ENCODE results near the gene SPTBN1. TPM values are rescaled to one million over a fixed set of nuclear protein-coding genes. Genes with fewer than 3 reads are reported as not detected.

The SPTBN1 gene
- polyA plus RNA-seq, 2 of the 4 experiments (the other 2 are of a cell fraction), result 105 to 126 TPM

GRCh38 chr2:54454548-54455130 lies 1.5 kb upstream of the SPTBN1 start:
- peaks cover 35% of the 10 kb centered on the region for H3K4me1 ChIP-seq
- DNase-seq (ENCODE audit: low read depth in 1 of 2, low spot score in 1 of 2), result peak in 1 of 2 experiments; percentile 20
- TF ChIP-seq E2F6 (IDR thresholded peaks at IDR 0.05; ENCODE audit: borderline replicate concordance, low read depth) (no peak), CTCF (IDR thresholded peaks at IDR 0.05) (0 out of 3 replicates have a peak, but pooled peaks have one; percentile 16), TFCP2L1 (CRISPR knock-in tag; IDR thresholded peaks at IDR 0.05) (no peak), RAD21 (conservative IDR thresholded peaks at IDR 0.05 in 1 of 2, IDR thresholded peaks at IDR 0.05 in 1 of 2) (peak in 1 of 2 experiments; percentile 10; a peak in 1 of 5 replicates)
- peak overlapping the region in 1 of 2 experiments; percentile 96; a peak in 2 of 6 replicates for H3K27ac ChIP-seq
- 37% methylated on average over 4 of the region's 4 CpGs for WGBS (ENCODE audit: missing lambda C conversion rate)
- POLR2A ChIA-PET, result no interaction called here
- ATAC-seq, result no peak
- FAIRE-seq, result no peak
- H3K4me2 ChIP-seq, result peak overlapping the region; percentile 87
- H3K4me3 ChIP-seq, result peak overlapping the region; percentile 90; the same call in 1 of the 3 replicates
- CTCF ChIA-PET, result interaction anchor here (1.0 kb wide), 1 partner anchor 348 kb away, joined by 3 read pairs; no protein-coding TSS in a partner anchor
- no peaks in the 10 kb centered on the region for H3K9me3 ChIP-seq

- H3K4me2 ChIP-seq, result peak overlapping the region; percentile 87
- DNase-seq (ENCODE audit: low read depth in 1 of 2, low spot score in 1 of 2) (no peak), FAIRE-seq (no peak), ATAC-seq (no peak)
- H3K4me3 ChIP-seq, result peak overlapping the region; percentile 90
- H3K27ac ChIP-seq, result peak overlapping the region; percentile 89 to 96; a peak in 5 of 6 replicates
- H3K4me1 ChIP-seq, result peaks cover 38% of the 10 kb centered on the region
- no peak for TF ChIP-seq MYC (IDR thresholded peaks at IDR 0.05; ENCODE audit: borderline replicate concordance, low read length)
- no peak for TF ChIP-seq HOXB5 (CRISPR knock-in tag; IDR thresholded peaks at IDR 0.05)
- TF ChIP-seq POLR2AphosphoS2 (conservative IDR thresholded peaks at IDR 0.05; ENCODE audit: low read length), result no peak
- no peak for TF ChIP-seq ESRRA (IDR thresholded peaks at IDR 0.05; ENCODE audit: borderline replicate concordance, low read length)
- no peak for TF ChIP-seq CHD4 (IDR thresholded peaks at IDR 0.05; ENCODE audit: borderline replicate concordance)
- no peak for TF ChIP-seq EP300 (IDR thresholded peaks at IDR 0.05)
- no peak for TF ChIP-seq RAD21 (conservative IDR thresholded peaks at IDR 0.05 in 1 of 2, IDR thresholded peaks at IDR 0.05 in 1 of 2)
- TF ChIP-seq TP53 (CRISPR knock-in tag; IDR thresholded peaks at IDR 0.05), result no peak
- no peak for TF ChIP-seq MAX (IDR thresholded peaks at IDR 0.05)
- no peak for TF ChIP-seq REST (IDR thresholded peaks at IDR 0.05)
- TF ChIP-seq PBX3 (IDR thresholded peaks at IDR 0.05), result no peak
- no peak for TF ChIP-seq MAFK (IDR thresholded peaks at IDR 0.05; ENCODE audit: partially characterized antibody)
- 78% methylated on average over 20 of the region's 20 CpGs for WGBS (ENCODE audit: missing lambda C conversion rate)
- no peaks in the 10 kb centered on the region for H3K9me3 ChIP-seq
- CTCF ChIA-PET, result interaction anchor here (1.0 kb wide), 1 partner anchor 348 kb away, joined by 3 read pairs; no protein-coding TSS in a partner anchor
- POLR2A ChIA-PET, result interaction anchor here (1.0 kb wide), 2 partner anchors 16 to 77 kb away, joined by 3 to 4 read pairs; no protein-coding TSS in a partner anchor
Observed at GRCh38 chr2:54455131-54455562, 980 bp upstream of the SPTBN1 start.
